Mesenchymal stem cell (in vitro differentiated cells and primary cell): ENCODE measurements around the gene AFF4. TPM values are rescaled to one million over a fixed set of nuclear protein-coding genes. Genes with fewer than 3 reads are reported as not detected.
"Not testable (repeated sequence)": the region's sequence is repeated elsewhere in the genome, so short reads cannot be mapped to it uniquely, and the experiment has no call there.

Experiments
- DNase-seq: peaks from one replicate; pipeline ENCODE4 v3.0.0-alpha.2; 2013
- H2AFZ ChIP-seq: one replicate; pipeline ENCODE4 v1.6.1; 2013; ENCODE audit warnings: low read depth, mild to moderate bottlenecking, control low read depth, inconsistent platforms, low read length, moderate library complexity
- H2AK5ac ChIP-seq: 2 replicates; pipeline ENCODE4 v1.6.1; 2013; ENCODE audit warnings: low read length, moderate library complexity, mild to moderate bottlenecking, inconsistent platforms; ENCODE audit not compliant: severe bottlenecking
- H2BK120ac ChIP-seq: one replicate; pipeline ENCODE4 v1.6.1; 2013; ENCODE audit warnings: low read depth, mild to moderate bottlenecking, inconsistent platforms, low read length, moderate library complexity
- H2BK12ac ChIP-seq, 2 experiments: one replicate each; pipeline ENCODE4 v1.6.1; 2013; ENCODE audit warnings: inconsistent platforms in 2 of 2, low read length in 2 of 2, mild to moderate bottlenecking in 2 of 2, moderate library complexity in 2 of 2, control low read depth in 1 of 2
- H2BK15ac ChIP-seq: one replicate; pipeline ENCODE4 v1.6.1; 2013; ENCODE audit warnings: mild to moderate bottlenecking, low read depth, inconsistent platforms; ENCODE audit not compliant: poor library complexity, severe bottlenecking
- H2BK5ac ChIP-seq: 2 replicates; pipeline ENCODE4 v1.6.1; 2013; ENCODE audit warnings: low read depth, mild to moderate bottlenecking, low read length, control low read depth, inconsistent platforms; ENCODE audit not compliant: poor library complexity, severe bottlenecking
- H3K14ac ChIP-seq, 2 experiments: one replicate each; pipeline ENCODE4 v1.6.1; 2013; ENCODE audit warnings: inconsistent platforms in 2 of 2, low read length in 2 of 2, control low read depth in 1 of 2, mild to moderate bottlenecking in 1 of 2, moderate library complexity in 1 of 2
- H3K18ac ChIP-seq, 2 experiments: one replicate each; pipeline ENCODE4 v1.6.1; 2013; ENCODE audit warnings: inconsistent platforms in 2 of 2, low read length in 2 of 2, control low read depth in 1 of 2, low read depth in 1 of 2, mild to moderate bottlenecking in 1 of 2
- H3K23ac ChIP-seq, 2 experiments: one replicate each; pipeline ENCODE4 v1.6.1; 2013; ENCODE audit warnings: inconsistent platforms in 2 of 2, low read length in 2 of 2, mild to moderate bottlenecking in 2 of 2, moderate library complexity in 2 of 2, control low read depth in 1 of 2
- H3K27ac ChIP-seq: 2 replicates; pipeline ENCODE4 v1.5.1; 2013; ENCODE audit warnings: mild to moderate bottlenecking, moderate library complexity, low read length, control low read depth, inconsistent platforms; ENCODE audit not compliant: poor library complexity, severe bottlenecking
- H3K27me3 ChIP-seq, 2 experiments: 2 replicates each; pipeline versions ENCODE4 v1.6.1 to v1.7.0; 2013; ENCODE audit warnings: low read length in 2 of 2, mild to moderate bottlenecking in 2 of 2, moderate library complexity in 2 of 2, control low read depth in 1 of 2, inconsistent platforms in 1 of 2; ENCODE audit not compliant: control insufficient read depth in 1 of 2, insufficient read depth in 1 of 2
- H3K36me3 ChIP-seq, 2 experiments: 2 replicates each; pipeline versions ENCODE4 v1.6.1 to v1.7.0; 2013; ENCODE audit warnings: low read length in 2 of 2, control low read depth in 1 of 2, inconsistent platforms in 1 of 2, low read depth in 1 of 2, mild to moderate bottlenecking in 1 of 2; ENCODE audit not compliant: insufficient read depth in 2 of 2, control insufficient read depth in 1 of 2
- H3K4ac ChIP-seq, 2 experiments: one replicate each; pipeline ENCODE4 v1.6.1; 2013; ENCODE audit warnings: inconsistent platforms in 2 of 2, low read length in 2 of 2, mild to moderate bottlenecking in 2 of 2, moderate library complexity in 2 of 2, control low read depth in 1 of 2, low read depth in 1 of 2
- H3K4me1 ChIP-seq: 2 replicates; pipeline ENCODE4 v1.6.1; 2013; ENCODE audit warnings: low read depth, low read length, control low read depth; ENCODE audit not compliant: control insufficient read depth, insufficient read depth
- H3K4me2 ChIP-seq: 2 replicates; pipeline ENCODE4 v1.6.1; 2013; ENCODE audit warnings: low read length, mild to moderate bottlenecking, inconsistent platforms; ENCODE audit not compliant: poor library complexity, severe bottlenecking
- H3K4me3 ChIP-seq, 2 experiments: 2 replicates each; pipeline versions ENCODE4 v1.5.1 to v1.7.0; 2013; ENCODE audit warnings: low read length in 2 of 2, mild to moderate bottlenecking in 2 of 2, control low read depth in 1 of 2, low read depth in 1 of 2; ENCODE audit not compliant: insufficient read depth in 1 of 2
- H3K79me1 ChIP-seq: replicated peaks from 2 replicates; pipeline ENCODE4 v1.6.1; 2013; ENCODE audit warnings: mild to moderate bottlenecking, control low read depth, low read length, inconsistent platforms; ENCODE audit not compliant: poor library complexity, severe bottlenecking
- H3K9ac ChIP-seq: 2 replicates; pipeline ENCODE4 v1.7.0; 2013; ENCODE audit warnings: mild to moderate bottlenecking, low read length, moderate library complexity
- H3K9me3 ChIP-seq: 2 replicates; pipeline ENCODE4 v1.7.0; 2013; ENCODE audit warnings: mild to moderate bottlenecking, low read length; ENCODE audit not compliant: control insufficient read depth
- H4K8ac ChIP-seq: one replicate; pipeline ENCODE4 v1.6.1; 2013; ENCODE audit warnings: inconsistent platforms, mild to moderate bottlenecking, low read length, moderate library complexity
- H4K91ac ChIP-seq: one replicate; pipeline ENCODE4 v1.6.1; 2013; ENCODE audit warnings: mild to moderate bottlenecking, low read length, inconsistent platforms
- WGBS: methylation state at CpG from one replicate; pipeline ENCODE4 v1.1.7; 2013; ENCODE audit warnings: mixed read lengths; 5-methylcytosine and 5-hydroxymethylcytosine counted together
- polyA plus RNA-seq, 2 experiments: library from polyadenylated mRNA; stranded (reverse); fragments of 200-250 nt; gene quantifications; one replicate each; pipeline ENCODE4 v1.2.3, GENCODE V29; 2013

AFF4 gene, protein sequence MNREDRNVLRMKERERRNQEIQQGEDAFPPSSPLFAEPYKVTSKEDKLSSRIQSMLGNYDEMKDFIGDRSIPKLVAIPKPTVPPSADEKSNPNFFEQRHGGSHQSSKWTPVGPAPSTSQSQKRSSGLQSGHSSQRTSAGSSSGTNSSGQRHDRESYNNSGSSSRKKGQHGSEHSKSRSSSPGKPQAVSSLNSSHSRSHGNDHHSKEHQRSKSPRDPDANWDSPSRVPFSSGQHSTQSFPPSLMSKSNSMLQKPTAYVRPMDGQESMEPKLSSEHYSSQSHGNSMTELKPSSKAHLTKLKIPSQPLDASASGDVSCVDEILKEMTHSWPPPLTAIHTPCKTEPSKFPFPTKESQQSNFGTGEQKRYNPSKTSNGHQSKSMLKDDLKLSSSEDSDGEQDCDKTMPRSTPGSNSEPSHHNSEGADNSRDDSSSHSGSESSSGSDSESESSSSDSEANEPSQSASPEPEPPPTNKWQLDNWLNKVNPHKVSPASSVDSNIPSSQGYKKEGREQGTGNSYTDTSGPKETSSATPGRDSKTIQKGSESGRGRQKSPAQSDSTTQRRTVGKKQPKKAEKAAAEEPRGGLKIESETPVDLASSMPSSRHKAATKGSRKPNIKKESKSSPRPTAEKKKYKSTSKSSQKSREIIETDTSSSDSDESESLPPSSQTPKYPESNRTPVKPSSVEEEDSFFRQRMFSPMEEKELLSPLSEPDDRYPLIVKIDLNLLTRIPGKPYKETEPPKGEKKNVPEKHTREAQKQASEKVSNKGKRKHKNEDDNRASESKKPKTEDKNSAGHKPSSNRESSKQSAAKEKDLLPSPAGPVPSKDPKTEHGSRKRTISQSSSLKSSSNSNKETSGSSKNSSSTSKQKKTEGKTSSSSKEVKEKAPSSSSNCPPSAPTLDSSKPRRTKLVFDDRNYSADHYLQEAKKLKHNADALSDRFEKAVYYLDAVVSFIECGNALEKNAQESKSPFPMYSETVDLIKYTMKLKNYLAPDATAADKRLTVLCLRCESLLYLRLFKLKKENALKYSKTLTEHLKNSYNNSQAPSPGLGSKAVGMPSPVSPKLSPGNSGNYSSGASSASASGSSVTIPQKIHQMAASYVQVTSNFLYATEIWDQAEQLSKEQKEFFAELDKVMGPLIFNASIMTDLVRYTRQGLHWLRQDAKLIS
- polyA plus RNA-seq (2013, experiment 1 of 2): 47.7 TPM
- 46.6 TPM for polyA plus RNA-seq (2013, experiment 2 of 2)

- Histone ChIP-seq H3K9me3 (no peaks in the 10 kb centered on the region), H3K36me3 (peaks cover 0 to 2% of the 10 kb centered on the region in 2 experiments), H3K23ac (peak within 1 kb of the TSS in 1 of 2 experiments; percentile 94), H2AK5ac (peak within 1 kb of the TSS; percentile 61), H2BK15ac (peak within 1 kb of the TSS; percentile 54), H3K27me3 (no peaks in the 10 kb centered on the region), H3K4ac (peak within 1 kb of the TSS; percentile 88 to 96), H2AFZ (peak within 1 kb of the TSS; percentile 79), H3K9ac (peak within 1 kb of the TSS; percentile 97), H3K4me3 (peak within 1 kb of the TSS; percentile 88 to 97), H2BK12ac (peak within 1 kb of the TSS in 1 of 2 experiments; percentile 88), H3K27ac (peak within 1 kb of the TSS; percentile 96), H3K4me1 (peaks cover 5% of the 10 kb centered on the region), H3K4me2 (peak within 1 kb of the TSS; percentile 88), H4K8ac (peak within 1 kb of the TSS; percentile 96), H3K14ac (peak within 1 kb of the TSS in 1 of 2 experiments; percentile 99), H2BK120ac (peak within 1 kb of the TSS; percentile 75), H3K79me1 (peaks cover 2% of the 10 kb centered on the region), H4K91ac (peak within 1 kb of the TSS; percentile 97), H2BK5ac (peak within 1 kb of the TSS; percentile 98), H3K18ac (peak within 1 kb of the TSS; percentile 98 to 100)
- WGBS: 1% methylated on average over 83 of the region's 98 CpGs
- peak; percentile 97 for DNase-seq
Observed at GRCh38 chr5:132963171-132964104, at the start of gene AFF4. TSS of gene AFF4 (minus strand) at chr5:132963634. CDS start at chr5:132937189, 26,445 bp downstream.

GRCh38 chr5:133008455-133008854 lies 45.0 kb upstream of the AFF4 start:
- not testable (repeated sequence) for H3K14ac ChIP-seq, H3K4me2 ChIP-seq, H3K9me3 ChIP-seq, H2BK12ac ChIP-seq, H2AFZ ChIP-seq, H3K23ac ChIP-seq, H3K4ac ChIP-seq, H2AK5ac ChIP-seq, H2BK15ac ChIP-seq, H2BK5ac ChIP-seq, H3K9ac ChIP-seq, H3K27me3 ChIP-seq, H3K4me3 ChIP-seq, H2BK120ac ChIP-seq, H3K27ac ChIP-seq, H3K4me1 ChIP-seq, H4K91ac ChIP-seq, H4K8ac ChIP-seq, DNase-seq, H3K18ac ChIP-seq
- Histone ChIP-seq H3K36me3 (peaks cover 9 to 23% of the 10 kb centered on the region in 2 experiments), H3K79me1 (peaks cover 22% of the 10 kb centered on the region)
- 81% methylated on average over 6 of the region's 6 CpGs for WGBS

- WGBS: no CpG with 5 or more reads among the region's 1 CpG
- H3K9me3 ChIP-seq: no peaks in the 10 kb centered on the region
- H2BK15ac ChIP-seq: no peak overlapping the region
- no peak for DNase-seq
- no peak overlapping the region for H2BK5ac ChIP-seq
- H3K36me3 ChIP-seq: peaks cover 10 to 32% of the 10 kb centered on the region in 2 experiments
- no peak overlapping the region for H3K9ac ChIP-seq
- peaks cover 2% of the 10 kb centered on the region for H3K4me1 ChIP-seq
- peaks cover 19% of the 10 kb centered on the region for H3K79me1 ChIP-seq
- H3K4me3 ChIP-seq: no peak overlapping the region
- no peak overlapping the region for H2BK120ac ChIP-seq
- H2BK12ac ChIP-seq: no peak overlapping the region
- H2AK5ac ChIP-seq: no peak overlapping the region
- no peak overlapping the region for H3K18ac ChIP-seq
- H3K4ac ChIP-seq: no peak overlapping the region
- no peak overlapping the region for H4K91ac ChIP-seq
- H4K8ac ChIP-seq: no peak overlapping the region
- no peak overlapping the region for H3K27ac ChIP-seq
- no peak overlapping the region for H2AFZ ChIP-seq
- no peaks in the 10 kb centered on the region for H3K27me3 ChIP-seq
- H3K23ac ChIP-seq: no peak overlapping the region
- H3K14ac ChIP-seq: no peak overlapping the region
- no peak overlapping the region for H3K4me2 ChIP-seq
Observed at GRCh38 chr5:133006653-133007052, 43.2 kb upstream of the AFF4 start.
